H1 (cell line): ENCODE data around the gene MRM1.

Source experiments
- SIN3A ChIP-seq, 2 experiments: IDR thresholded peaks in 1 of 2; conservative IDR thresholded peaks in 1 of 2; 2 replicates each; pipeline ENCODE4 v1.6.1; 2011 to 2012; ENCODE audit warnings: low read length in 2 of 2, improper control_type of control experiment in 1 of 2, low read depth in 1 of 2, mild to moderate bottlenecking in 1 of 2
- TF ChIP-seq, protein P1 (sequence below), 3 experiments: IDR thresholded peaks; 1 replicate in 2 of 3; 2 replicates in 1 of 3; pipeline versions ENCODE4 v1.5.1 to v1.6.1; 2011; ENCODE audit warnings: low read length in 3 of 3, mild to moderate bottlenecking in 3 of 3, inconsistent platforms in 2 of 3, low read depth in 1 of 3, moderate library complexity in 1 of 3; ENCODE audit not compliant: insufficient read depth in 1 of 3; ENCODE audit errors: control extremely low read depth in 1 of 3

DNA sequence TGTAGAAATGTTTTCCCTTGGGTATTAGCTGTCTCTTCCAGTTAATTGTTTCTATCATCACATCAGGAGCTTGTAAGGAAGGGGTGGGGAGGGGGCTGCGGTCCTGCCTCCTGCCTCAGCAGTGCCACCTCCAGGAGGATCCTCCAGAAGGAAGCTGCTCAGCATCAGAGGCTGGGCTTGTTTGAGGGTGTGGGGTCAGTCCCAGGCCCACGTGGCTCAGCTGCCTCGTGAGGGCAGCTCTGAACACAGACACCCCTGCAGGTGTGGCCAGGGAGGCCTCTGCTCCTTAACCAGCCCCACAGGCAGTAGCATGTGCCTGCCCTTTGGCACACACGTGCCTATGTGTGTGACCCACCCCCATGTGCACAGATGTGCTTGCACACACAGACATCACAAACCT lies 46.3 kb downstream of the MRM1 start:
- TF ChIP-seq, protein P1, sequence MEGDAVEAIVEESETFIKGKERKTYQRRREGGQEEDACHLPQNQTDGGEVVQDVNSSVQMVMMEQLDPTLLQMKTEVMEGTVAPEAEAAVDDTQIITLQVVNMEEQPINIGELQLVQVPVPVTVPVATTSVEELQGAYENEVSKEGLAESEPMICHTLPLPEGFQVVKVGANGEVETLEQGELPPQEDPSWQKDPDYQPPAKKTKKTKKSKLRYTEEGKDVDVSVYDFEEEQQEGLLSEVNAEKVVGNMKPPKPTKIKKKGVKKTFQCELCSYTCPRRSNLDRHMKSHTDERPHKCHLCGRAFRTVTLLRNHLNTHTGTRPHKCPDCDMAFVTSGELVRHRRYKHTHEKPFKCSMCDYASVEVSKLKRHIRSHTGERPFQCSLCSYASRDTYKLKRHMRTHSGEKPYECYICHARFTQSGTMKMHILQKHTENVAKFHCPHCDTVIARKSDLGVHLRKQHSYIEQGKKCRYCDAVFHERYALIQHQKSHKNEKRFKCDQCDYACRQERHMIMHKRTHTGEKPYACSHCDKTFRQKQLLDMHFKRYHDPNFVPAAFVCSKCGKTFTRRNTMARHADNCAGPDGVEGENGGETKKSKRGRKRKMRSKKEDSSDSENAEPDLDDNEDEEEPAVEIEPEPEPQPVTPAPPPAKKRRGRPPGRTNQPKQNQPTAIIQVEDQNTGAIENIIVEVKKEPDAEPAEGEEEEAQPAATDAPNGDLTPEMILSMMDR (IDR thresholded peaks at IDR 0.05; ENCODE audit: control extremely low read depth in 1 of 3, insufficient read depth in 1 of 3, low read depth in 1 of 3, low read length in 3 of 3), result peak; percentile 56 to 75 (median 72)
- no peak for TF ChIP-seq SIN3A (conservative IDR thresholded peaks at IDR 0.05 in 1 of 2, IDR thresholded peaks at IDR 0.05 in 1 of 2; ENCODE audit: low read depth in 1 of 2, low read length in 2 of 2)
